ENCODE data around the gene SLC25A21.

GRCh38 chr14:37054869-37055268 is 117.5 kb downstream of the SLC25A21 start:
- TF ChIP-seq POLR2AphosphoS5 (IDR thresholded peaks at IDR 0.05; ENCODE audit: low read depth, low read length) = no peak
- no peak for TF ChIP-seq POLR2A (IDR thresholded peaks at IDR 0.05; ENCODE audit: low read depth, low read length)
